ENCODE data around the gene FGD3. TPM values are rescaled to one million over a fixed set of nuclear protein-coding genes. Genes with fewer than 3 reads are reported as not detected.

The FGD3 gene
- total and polyA plus RNA-seq, 9 of the 15 experiments (the other 6 are each of a cell fraction or from before 2014, with no cell fraction given), result 0.07 to 1.3 (median 0.29) TPM

GRCh38 chr9:93039456-93039855, 92.1 kb downstream of the FGD3 start:
- TF ChIP-seq SUPT5H (IDR thresholded peaks at IDR 0.05) (no peak), MXD1 (CRISPR knock-in tag; IDR thresholded peaks at IDR 0.05; ENCODE audit: borderline replicate concordance, poor library complexity, severe bottlenecking) (no peak), FOXK1 (CRISPR knock-in tag; IDR thresholded peaks at IDR 0.05; ENCODE audit: borderline replicate concordance) (no peak), PHF21A (IDR thresholded peaks at IDR 0.05; ENCODE audit: borderline replicate concordance, low read depth) (no peak), CBX5 (IDR thresholded peaks at IDR 0.05; ENCODE audit: borderline replicate concordance, low read depth) (no peak), HMG20A (CRISPR knock-in tag; conservative IDR thresholded peaks at IDR 0.05) (no peak), U2AF2 (optimal IDR thresholded peaks at IDR 0.05; ENCODE audit: low read depth, low read length) (no peak), NCOR1 (IDR thresholded peaks at IDR 0.05) (no peak), ZNF76 (CRISPR knock-in tag; IDR thresholded peaks at IDR 0.05; ENCODE audit: borderline replicate concordance) (no peak), POLR2G (IDR thresholded peaks at IDR 0.05; ENCODE audit: low read depth, low read length) (no peak), FOXJ2 (tag; IDR thresholded peaks at IDR 0.05) (no peak), GABPA (tag; conservative IDR thresholded peaks at IDR 0.05; ENCODE audit: low read depth) (no peak), MTF1 (CRISPR knock-in tag; IDR thresholded peaks at IDR 0.05; ENCODE audit: borderline replicate concordance) (no peak), EGR1 (conservative IDR thresholded peaks at IDR 0.05) (no peak), FOXP1 (CRISPR knock-in tag; IDR thresholded peaks at IDR 0.05) (no peak), TEAD2 (tag; IDR thresholded peaks at IDR 0.05) (no peak), PTRF (tag; IDR thresholded peaks at IDR 0.05) (no peak), ZFP1 (CRISPR knock-in tag; IDR thresholded peaks at IDR 0.05) (no peak), RCOR1 (IDR thresholded peaks at IDR 0.05; ENCODE audit: borderline replicate concordance in 1 of 2, low read depth in 2 of 2, low read length in 2 of 2) (no peak)
- no peaks in the 10 kb centered on the region for H3K36me3 ChIP-seq (ENCODE audit: control insufficient read depth, insufficient read depth, low read length)
- no peaks in the 10 kb centered on the region for H4K20me1 ChIP-seq (replicated peaks; ENCODE audit: control insufficient read depth, insufficient read depth, low read length)
- no peaks in the 10 kb centered on the region for H3K9me3 ChIP-seq (replicated peaks; ENCODE audit: control insufficient read depth, insufficient read depth, low read depth, low read length)
- 32% methylated on average over 6 of the region's 6 CpGs for WGBS (ENCODE audit: insufficient coverage, low coverage, missing lambda C conversion rate)
- no peak for ATAC-seq
- no peak for FAIRE-seq
- BruUV-seq (replicated peaks), result no TSS peak
- intact Hi-C loops (cut with micrococcal nuclease), result no loop called here
- peaks cover 7 to 43% of the 10 kb centered on the region in 2 experiments; a peak in 3 of 5 replicates for H3K4me1 ChIP-seq (replicated peaks in 1 of 2; ENCODE audit: control insufficient read depth in 2 of 2, insufficient read depth in 2 of 2, low read length in 2 of 2)
- H3K4me3 ChIP-seq, result no peak overlapping the region
- H2AFZ ChIP-seq (ENCODE audit: low read depth, low read length), result no peak overlapping the region
- no peaks in the 10 kb centered on the region for H3K79me2 ChIP-seq (ENCODE audit: control insufficient read depth, insufficient read depth, low read length)
- H3K4me2 ChIP-seq (ENCODE audit: insufficient read depth, low read length), result no peak overlapping the region
- no peak overlapping the region; a peak in 1 of 4 replicates for H3K9ac ChIP-seq (ENCODE audit: insufficient read depth in 1 of 2, low read depth in 2 of 2, low read length in 2 of 2)
- H3K9me1 ChIP-seq (ENCODE audit: control insufficient read depth, insufficient read depth, low read length), result no peaks in the 10 kb centered on the region
- no peak overlapping the region for H3K27ac ChIP-seq (ENCODE audit: extremely low read depth, low read depth, low read length)
- ChIA-PET POLR2A (interaction anchor here (0.6 kb wide), 1 partner anchor 14 kb away, joined by 3 read pairs; no protein-coding TSS in a partner anchor), CTCF (ENCODE audit: low intra/inter-chr PET ratio) (no interaction called here)
- H3K27me3 ChIP-seq (ENCODE audit: control insufficient read depth in 2 of 2, insufficient read depth in 2 of 2, low read length in 2 of 2), result peaks cover 0 to 14% of the 10 kb centered on the region in 2 experiments; a peak in 2 of 5 replicates
- DNase-seq (ENCODE audit: extremely low read depth in 1 of 4, low spot score in 3 of 4), result no peak
- in situ Hi-C loops (cut with MboI), result no loop called here

Measured in K562 (cell line).